Fibroblast of lung (primary cell): ENCODE measurements around the gene FBXW5.

Experiments
- EZH2 ChIP-seq: IDR thresholded peaks from 2 replicates; pipeline ENCODE4 v1.5.1; 2012; ENCODE audit warnings: low read length, control low read depth, mild to moderate bottlenecking; ENCODE audit errors: missing control alignments
- TF ChIP-seq, protein P1 (sequence below), 2 donors: IDR thresholded peaks in 1 of 2; conservative IDR thresholded peaks in 1 of 2; 1 replicate in 1 of 2; 2 replicates in 1 of 2; pipeline ENCODE4 v1.5.1; 2011 to 2012; ENCODE audit warnings: low read length in 2 of 2, control low read depth in 1 of 2, inconsistent platforms in 1 of 2, low read depth in 1 of 2, mild to moderate bottlenecking in 1 of 2

DNA sequence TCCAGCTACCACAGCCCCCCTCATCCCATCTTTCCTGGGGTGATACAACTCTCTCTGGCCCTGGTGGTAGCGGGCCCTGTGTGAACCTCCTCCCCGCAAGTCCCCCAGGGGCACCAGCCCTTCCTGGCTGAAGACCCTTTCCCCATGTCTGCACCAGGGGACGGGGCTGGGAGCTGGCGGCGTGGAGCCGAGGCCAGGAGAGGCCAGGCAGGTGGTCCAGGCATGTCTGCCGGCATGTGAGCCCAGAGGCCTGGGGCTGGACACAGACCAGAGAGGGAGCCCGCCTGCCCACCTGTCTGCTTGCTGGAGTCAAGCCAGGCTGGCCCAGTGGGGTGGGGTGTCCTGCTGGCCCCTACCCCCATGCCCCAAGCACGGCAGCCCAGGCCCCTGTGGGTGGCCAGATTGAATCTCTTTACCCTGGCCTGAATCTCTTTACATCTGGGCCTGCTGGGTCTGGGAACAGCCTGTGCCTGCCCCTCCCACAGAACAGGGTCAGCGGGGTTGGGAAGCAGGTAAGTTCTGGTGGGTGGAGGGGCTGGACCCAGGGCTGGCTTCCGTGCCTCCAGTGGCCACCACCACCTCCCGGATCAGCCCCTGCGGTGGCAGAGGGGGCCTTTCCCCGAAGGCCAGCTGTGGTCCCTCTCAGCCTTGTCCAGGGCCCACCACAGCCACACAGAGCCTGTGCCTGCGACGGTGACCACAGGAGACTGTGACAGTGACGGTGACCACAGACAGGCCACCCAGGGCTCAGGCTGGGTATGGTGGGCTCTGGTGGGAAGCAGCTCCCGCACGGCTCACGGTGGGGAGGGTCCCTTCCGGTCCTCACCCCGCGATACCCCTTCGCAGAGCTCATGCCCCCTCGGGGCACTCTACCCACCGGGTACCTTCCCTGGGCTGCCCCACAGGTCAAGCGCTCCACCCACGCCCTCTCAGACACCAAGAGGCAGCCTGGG, 14.6 kb upstream of the FBXW5 start:
- no peak for TF ChIP-seq EZH2
- TF ChIP-seq, protein P1, sequence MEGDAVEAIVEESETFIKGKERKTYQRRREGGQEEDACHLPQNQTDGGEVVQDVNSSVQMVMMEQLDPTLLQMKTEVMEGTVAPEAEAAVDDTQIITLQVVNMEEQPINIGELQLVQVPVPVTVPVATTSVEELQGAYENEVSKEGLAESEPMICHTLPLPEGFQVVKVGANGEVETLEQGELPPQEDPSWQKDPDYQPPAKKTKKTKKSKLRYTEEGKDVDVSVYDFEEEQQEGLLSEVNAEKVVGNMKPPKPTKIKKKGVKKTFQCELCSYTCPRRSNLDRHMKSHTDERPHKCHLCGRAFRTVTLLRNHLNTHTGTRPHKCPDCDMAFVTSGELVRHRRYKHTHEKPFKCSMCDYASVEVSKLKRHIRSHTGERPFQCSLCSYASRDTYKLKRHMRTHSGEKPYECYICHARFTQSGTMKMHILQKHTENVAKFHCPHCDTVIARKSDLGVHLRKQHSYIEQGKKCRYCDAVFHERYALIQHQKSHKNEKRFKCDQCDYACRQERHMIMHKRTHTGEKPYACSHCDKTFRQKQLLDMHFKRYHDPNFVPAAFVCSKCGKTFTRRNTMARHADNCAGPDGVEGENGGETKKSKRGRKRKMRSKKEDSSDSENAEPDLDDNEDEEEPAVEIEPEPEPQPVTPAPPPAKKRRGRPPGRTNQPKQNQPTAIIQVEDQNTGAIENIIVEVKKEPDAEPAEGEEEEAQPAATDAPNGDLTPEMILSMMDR (conservative IDR thresholded peaks at IDR 0.05 in 1 of 2, IDR thresholded peaks at IDR 0.05 in 1 of 2; ENCODE audit: low read depth in 1 of 2, low read length in 2 of 2): no peak
